ENCODE data around the gene PPP1R9A.

Gene PPP1R9A

DNA sequence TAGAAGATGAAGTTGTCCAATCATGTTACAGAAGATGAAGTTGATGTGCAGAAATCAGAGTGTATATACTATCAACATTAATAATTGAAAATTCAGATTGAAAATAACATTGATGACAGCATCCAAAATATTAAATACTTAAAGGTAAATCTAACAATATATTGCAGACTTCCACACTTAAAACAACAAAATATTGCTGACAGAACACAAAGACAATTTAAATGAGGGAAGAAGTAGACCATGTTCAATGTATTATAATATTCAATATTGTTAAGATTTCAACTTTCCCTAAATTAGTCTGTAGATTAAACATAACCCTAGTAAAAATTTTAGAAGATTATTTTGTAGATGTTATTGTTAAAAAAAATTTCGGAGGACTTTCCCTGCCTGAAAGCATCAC is 265.0 kb downstream of the PPP1R9A start:
- Histone ChIP-seq H3K9me3 (ENCODE audit: control insufficient read depth in 1 of 2, low read length in 2 of 2) (no peaks in the 10 kb centered on the region), H3K4me3 (ENCODE audit: low read depth in 1 of 2, low read length in 2 of 2) (no peak overlapping the region), H3K9ac (ENCODE audit: low read depth in 1 of 2, low read length in 2 of 2) (no peak overlapping the region), H3K27me3 (ENCODE audit: control insufficient read depth in 1 of 2, insufficient read depth in 2 of 2, low read length in 2 of 2) (no peaks in the 10 kb centered on the region), H3K27ac (ENCODE audit: low read depth, low read length) (no peak overlapping the region), H3K4me1 (ENCODE audit: control insufficient read depth in 1 of 2, insufficient read depth in 2 of 2, low read length in 2 of 2) (no peaks in the 10 kb centered on the region), H3K36me3 (ENCODE audit: control insufficient read depth in 1 of 2, insufficient read depth in 2 of 2, low read length in 2 of 2) (no peaks in the 10 kb centered on the region)

- Histone ChIP-seq H3K9ac (ENCODE audit: low read depth in 1 of 2, low read length in 2 of 2) (no peak overlapping the region), H3K27me3 (ENCODE audit: control insufficient read depth in 1 of 2, insufficient read depth in 2 of 2, low read length in 2 of 2) (no peaks in the 10 kb centered on the region), H3K9me3 (ENCODE audit: control insufficient read depth in 1 of 2, low read length in 2 of 2) (no peaks in the 10 kb centered on the region), H3K4me3 (ENCODE audit: low read depth in 1 of 2, low read length in 2 of 2) (no peak overlapping the region), H3K27ac (ENCODE audit: low read depth, low read length) (no peak overlapping the region), H3K36me3 (ENCODE audit: control insufficient read depth in 1 of 2, insufficient read depth in 2 of 2, low read length in 2 of 2) (no peaks in the 10 kb centered on the region), H3K4me1 (ENCODE audit: control insufficient read depth in 1 of 2, insufficient read depth in 2 of 2, low read length in 2 of 2) (no peaks in the 10 kb centered on the region)
These were observed 283.1 kb downstream of the PPP1R9A start for GRCh38 chr7:95190515-95190914.

GRCh38 chr7:95191795-95192194 is 284.4 kb downstream of the PPP1R9A start:
- Histone ChIP-seq H3K4me3 (ENCODE audit: low read depth in 1 of 2, low read length in 2 of 2) (no peak overlapping the region), H3K4me1 (ENCODE audit: control insufficient read depth in 1 of 2, insufficient read depth in 2 of 2, low read length in 2 of 2) (no peaks in the 10 kb centered on the region), H3K9me3 (ENCODE audit: control insufficient read depth in 1 of 2, low read length in 2 of 2) (no peaks in the 10 kb centered on the region), H3K9ac (ENCODE audit: low read depth in 1 of 2, low read length in 2 of 2) (no peak overlapping the region), H3K36me3 (ENCODE audit: control insufficient read depth in 1 of 2, insufficient read depth in 2 of 2, low read length in 2 of 2) (no peaks in the 10 kb centered on the region), H3K27ac (ENCODE audit: low read depth, low read length) (no peak overlapping the region), H3K27me3 (ENCODE audit: control insufficient read depth in 1 of 2, insufficient read depth in 2 of 2, low read length in 2 of 2) (no peaks in the 10 kb centered on the region)

- Histone ChIP-seq H3K9me3 (ENCODE audit: control insufficient read depth in 1 of 2, low read length in 2 of 2) (no peaks in the 10 kb centered on the region), H3K36me3 (ENCODE audit: control insufficient read depth in 1 of 2, insufficient read depth in 2 of 2, low read length in 2 of 2) (no peaks in the 10 kb centered on the region), H3K27me3 (ENCODE audit: control insufficient read depth in 1 of 2, insufficient read depth in 2 of 2, low read length in 2 of 2) (no peaks in the 10 kb centered on the region), H3K9ac (ENCODE audit: low read depth in 1 of 2, low read length in 2 of 2) (no peak overlapping the region), H3K4me1 (ENCODE audit: control insufficient read depth in 1 of 2, insufficient read depth in 2 of 2, low read length in 2 of 2) (no peaks in the 10 kb centered on the region), H3K27ac (ENCODE audit: low read depth, low read length) (no peak overlapping the region), H3K4me3 (ENCODE audit: low read depth in 1 of 2, low read length in 2 of 2) (no peak overlapping the region)
These were observed 291.5 kb downstream of the PPP1R9A start for GRCh38 chr7:95198863-95199262.

GRCh38 chr7:95199779-95200558 is 292.6 kb downstream of the PPP1R9A start:
- Histone ChIP-seq H3K27ac (ENCODE audit: low read depth, low read length) (no peak overlapping the region), H3K4me3 (ENCODE audit: low read depth in 1 of 2, low read length in 2 of 2) (no peak overlapping the region), H3K9me3 (ENCODE audit: control insufficient read depth in 1 of 2, low read length in 2 of 2) (no peaks in the 10 kb centered on the region), H3K4me1 (ENCODE audit: control insufficient read depth in 1 of 2, insufficient read depth in 2 of 2, low read length in 2 of 2) (no peaks in the 10 kb centered on the region), H3K9ac (ENCODE audit: low read depth in 1 of 2, low read length in 2 of 2) (no peak overlapping the region), H3K36me3 (ENCODE audit: control insufficient read depth in 1 of 2, insufficient read depth in 2 of 2, low read length in 2 of 2) (no peaks in the 10 kb centered on the region), H3K27me3 (ENCODE audit: control insufficient read depth in 1 of 2, insufficient read depth in 2 of 2, low read length in 2 of 2) (no peaks in the 10 kb centered on the region)

DNA sequence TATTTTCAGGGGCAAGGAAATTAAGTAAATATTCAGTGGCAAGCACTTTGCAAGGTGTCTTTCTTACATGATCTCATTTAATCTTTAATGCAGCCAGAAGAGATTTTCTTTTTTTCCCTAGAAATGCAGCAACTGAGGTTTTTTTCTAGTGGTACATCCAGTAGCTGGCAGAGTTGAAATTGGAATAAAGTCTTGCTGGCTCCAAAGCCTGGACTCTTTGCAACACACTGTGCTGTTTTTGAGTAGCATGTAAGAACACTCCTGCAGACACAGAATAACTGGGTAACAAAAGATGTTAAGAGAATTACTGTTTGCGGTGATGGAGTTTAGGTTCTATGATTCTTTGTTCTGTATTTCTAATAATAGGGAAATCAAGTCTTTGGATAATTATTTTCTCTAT is 293.3 kb downstream of the PPP1R9A start:
- no peak overlapping the region for H3K9ac ChIP-seq (ENCODE audit: low read depth in 1 of 2, low read length in 2 of 2)
- no peaks in the 10 kb centered on the region for H3K36me3 ChIP-seq (ENCODE audit: control insufficient read depth in 1 of 2, insufficient read depth in 2 of 2, low read length in 2 of 2)
- H3K4me3 ChIP-seq (ENCODE audit: low read depth in 1 of 2, low read length in 2 of 2): no peak overlapping the region
- peaks cover 0 to under 1% of the 10 kb centered on the region in 2 donors for H3K4me1 ChIP-seq (ENCODE audit: control insufficient read depth in 1 of 2, insufficient read depth in 2 of 2, low read length in 2 of 2)
- H3K27ac ChIP-seq (ENCODE audit: low read depth, low read length): no peak overlapping the region
- H3K9me3 ChIP-seq (ENCODE audit: control insufficient read depth in 1 of 2, low read length in 2 of 2): no peaks in the 10 kb centered on the region
- H3K27me3 ChIP-seq (ENCODE audit: control insufficient read depth in 1 of 2, insufficient read depth in 2 of 2, low read length in 2 of 2): no peaks in the 10 kb centered on the region

DNA sequence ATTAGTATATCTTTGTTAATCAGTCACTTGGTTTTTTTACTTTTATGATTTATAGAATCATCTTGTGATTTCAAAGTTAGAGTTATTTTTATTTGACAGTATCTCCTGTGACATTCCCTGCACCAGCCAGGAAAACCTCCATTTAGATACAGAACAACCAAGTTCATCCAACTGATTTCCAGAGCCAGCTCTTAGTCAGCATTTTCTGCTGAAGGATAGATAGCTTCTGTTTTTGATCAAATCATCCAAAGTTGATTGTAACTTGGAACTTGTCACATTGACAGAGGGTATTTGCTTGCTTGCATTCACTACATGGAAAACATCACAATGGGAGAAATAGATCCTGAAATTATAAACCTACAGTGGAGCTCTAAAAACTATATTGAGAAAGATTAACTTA is 294.3 kb downstream of the PPP1R9A start:
- H3K27ac ChIP-seq (ENCODE audit: low read depth, low read length): no peak overlapping the region
- peaks cover 0 to 5% of the 10 kb centered on the region in 2 donors for H3K4me1 ChIP-seq (ENCODE audit: control insufficient read depth in 1 of 2, insufficient read depth in 2 of 2, low read length in 2 of 2)
- H3K27me3 ChIP-seq (ENCODE audit: control insufficient read depth in 1 of 2, insufficient read depth in 2 of 2, low read length in 2 of 2): no peaks in the 10 kb centered on the region
- no peak overlapping the region for H3K9ac ChIP-seq (ENCODE audit: low read depth in 1 of 2, low read length in 2 of 2)
- no peaks in the 10 kb centered on the region for H3K9me3 ChIP-seq (ENCODE audit: control insufficient read depth in 1 of 2, low read length in 2 of 2)
- H3K36me3 ChIP-seq (ENCODE audit: control insufficient read depth in 1 of 2, insufficient read depth in 2 of 2, low read length in 2 of 2): no peaks in the 10 kb centered on the region
- no peak overlapping the region for H3K4me3 ChIP-seq (ENCODE audit: low read depth in 1 of 2, low read length in 2 of 2)

GRCh38 chr7:95204618-95205017 is 297.2 kb downstream of the PPP1R9A start:
- no peaks in the 10 kb centered on the region for H3K36me3 ChIP-seq (ENCODE audit: control insufficient read depth in 1 of 2, insufficient read depth in 2 of 2, low read length in 2 of 2)
- peaks cover 0 to 5% of the 10 kb centered on the region in 2 donors for H3K4me1 ChIP-seq (ENCODE audit: control insufficient read depth in 1 of 2, insufficient read depth in 2 of 2, low read length in 2 of 2)
- no peaks in the 10 kb centered on the region for H3K27me3 ChIP-seq (ENCODE audit: control insufficient read depth in 1 of 2, insufficient read depth in 2 of 2, low read length in 2 of 2)
- no peak overlapping the region for H3K4me3 ChIP-seq (ENCODE audit: low read depth in 1 of 2, low read length in 2 of 2)
- H3K27ac ChIP-seq (ENCODE audit: low read depth, low read length): no peak overlapping the region
- H3K9ac ChIP-seq (ENCODE audit: low read depth in 1 of 2, low read length in 2 of 2): no peak overlapping the region
- no peaks in the 10 kb centered on the region for H3K9me3 ChIP-seq (ENCODE audit: control insufficient read depth in 1 of 2, low read length in 2 of 2)

GRCh38 chr7:95205665-95206225 is 298.4 kb downstream of the PPP1R9A start:
- no peak overlapping the region for H3K9ac ChIP-seq (ENCODE audit: low read depth in 1 of 2, low read length in 2 of 2)
- no peaks in the 10 kb centered on the region for H3K27me3 ChIP-seq (ENCODE audit: control insufficient read depth in 1 of 2, insufficient read depth in 2 of 2, low read length in 2 of 2)
- H3K4me3 ChIP-seq (ENCODE audit: low read depth in 1 of 2, low read length in 2 of 2): no peak overlapping the region
- no peak overlapping the region for H3K27ac ChIP-seq (ENCODE audit: low read depth, low read length)
- no peaks in the 10 kb centered on the region for H3K9me3 ChIP-seq (ENCODE audit: control insufficient read depth in 1 of 2, low read length in 2 of 2)
- no peaks in the 10 kb centered on the region for H3K36me3 ChIP-seq (ENCODE audit: control insufficient read depth in 1 of 2, insufficient read depth in 2 of 2, low read length in 2 of 2)
- H3K4me1 ChIP-seq (ENCODE audit: control insufficient read depth in 1 of 2, insufficient read depth in 2 of 2, low read length in 2 of 2): peaks cover 0 to 5% of the 10 kb centered on the region in 2 donors

DNA sequence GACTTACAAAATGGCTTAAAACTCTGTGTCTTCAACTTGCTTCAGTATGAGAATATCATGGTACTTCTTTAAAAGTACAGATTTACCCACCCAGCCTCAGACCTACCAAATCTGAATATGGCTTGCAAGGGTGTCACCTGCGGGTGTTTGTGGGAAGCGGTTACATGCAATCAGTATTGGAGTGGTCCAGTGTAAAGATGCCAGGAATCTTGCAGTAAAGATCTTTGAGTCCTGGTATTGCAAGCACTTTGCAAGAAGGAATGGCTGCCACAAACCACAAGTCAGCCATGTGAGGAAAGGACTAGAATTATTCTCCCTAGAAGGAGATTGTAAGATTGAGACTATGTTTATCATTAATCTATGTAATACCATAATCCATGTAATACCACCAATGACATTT is 301.9 kb downstream of the PPP1R9A start:
- H3K4me1 ChIP-seq (ENCODE audit: control insufficient read depth in 1 of 2, insufficient read depth in 2 of 2, low read length in 2 of 2): peaks cover 0 to 5% of the 10 kb centered on the region in 2 donors
- no peak overlapping the region for H3K4me3 ChIP-seq (ENCODE audit: low read depth in 1 of 2, low read length in 2 of 2)
- no peaks in the 10 kb centered on the region for H3K27me3 ChIP-seq (ENCODE audit: control insufficient read depth in 1 of 2, insufficient read depth in 2 of 2, low read length in 2 of 2)
- H3K9me3 ChIP-seq (ENCODE audit: control insufficient read depth in 1 of 2, low read length in 2 of 2): no peaks in the 10 kb centered on the region
- H3K9ac ChIP-seq (ENCODE audit: low read depth in 1 of 2, low read length in 2 of 2): no peak overlapping the region
- H3K36me3 ChIP-seq (ENCODE audit: control insufficient read depth in 1 of 2, insufficient read depth in 2 of 2, low read length in 2 of 2): no peaks in the 10 kb centered on the region
- no peak overlapping the region for H3K27ac ChIP-seq (ENCODE audit: low read depth, low read length)

Data from duodenal mucosa (tissue), 2 donors.